K562 (cell line): ENCODE results near the gene DOLPP1. TPM values are rescaled to one million over a fixed set of nuclear protein-coding genes. Genes with fewer than 3 reads are reported as not detected.

Source experiments
- CHCHD3 ChIP-seq: fragments of 250-450 bp; sonication (Bioruptor Pico); IDR thresholded peaks from 2 replicates; pipeline ENCODE4 v2.1.2; 2022; ENCODE audit warnings: mild to moderate bottlenecking
- CHD4 ChIP-seq: fragments of 200-600 bp; sonication (generic); IDR thresholded peaks from 3 replicates; pipeline ENCODE4 v1.6.1; 2012; ENCODE audit warnings: low read depth, mild to moderate bottlenecking, mixed read lengths, low read length, inconsistent platforms; ENCODE audit not compliant: insufficient read depth, insufficient replicate concordance, poor library complexity, severe bottlenecking
- CREB1 ChIP-seq, 2 experiments: sonication (generic) in 1 of 2; formaldehyde crosslinking in 1 of 2; IDR thresholded peaks; 2 replicates each; pipeline versions ENCODE4 v1.6.1 to v1.8.0; 2012 to 2022; ENCODE audit warnings: inconsistent platforms in 1 of 2, mild to moderate bottlenecking in 1 of 2, missing genetic modification reagents in 1 of 2, moderate library complexity in 1 of 2
- CREM ChIP-seq: IDR thresholded peaks from 2 replicates; pipeline ENCODE4 v1.6.1; 2014; ENCODE audit warnings: antibody characterized with exemption, low read depth
- CTBP1 ChIP-seq: fragments of 450-650 bp; IDR thresholded peaks from 2 replicates; pipeline ENCODE4 v1.6.1; 2016; ENCODE audit warnings: borderline replicate concordance
- JUN ChIP-seq, 2 experiments: sonication (generic) in 1 of 2; formaldehyde crosslinking in 1 of 2; IDR thresholded peaks; 2 replicates each; pipeline versions ENCODE4 v1.6.1 to v1.8.0; 2012 to 2022; ENCODE audit warnings: borderline replicate concordance in 2 of 2, mild to moderate bottlenecking in 2 of 2, improper control_type of control experiment in 1 of 2, low read depth in 1 of 2, low read length in 1 of 2, missing genetic modification reagents in 1 of 2
- KAT8 ChIP-seq: fragments of 450-650 bp; IDR thresholded peaks from 2 replicates; pipeline ENCODE4 v1.6.1; 2016; ENCODE audit warnings: low read depth, mild to moderate bottlenecking
- RFX7 ChIP-seq: fragments of 250-450 bp; sonication (Bioruptor Pico); IDR thresholded peaks from 2 replicates; pipeline ENCODE4 v1.5.1; 2021; ENCODE audit warnings: mild to moderate bottlenecking
- SLC30A9 ChIP-seq: fragments of 250-450 bp; sonication (Bioruptor Pico); IDR thresholded peaks from 2 replicates; pipeline ENCODE4 v1.8.0; 2022; ENCODE audit warnings: mild to moderate bottlenecking, moderate library complexity
- TCF7 ChIP-seq: sonication (generic); IDR thresholded peaks from 2 replicates; pipeline ENCODE4 v1.6.1; 2016; ENCODE audit warnings: antibody characterized with exemption, borderline replicate concordance
- ZNF263 ChIP-seq: sonication (generic); formaldehyde crosslinking; IDR thresholded peaks from 2 replicates; pipeline ENCODE4 v1.8.0; 2022; ENCODE audit warnings: mild to moderate bottlenecking, missing genetic modification reagents, borderline replicate concordance
- ZNF644 ChIP-seq: fragments of 200-800 bp; sonication (Bioruptor generic); IDR thresholded peaks from 2 replicates; pipeline ENCODE4 v1.6.1; 2016; ENCODE audit warnings: low read depth, missing genetic modification characterization, missing compliant biosample characterization
- polyA plus RNA-seq, 8 experiments: library from polyadenylated mRNA; depleted of rRNA in 4 of 8; stranded (reverse) in 5 of 8; unstranded in 3 of 8; fragments of >200 nt; fragmentation: Nextera tagmentation in 2 of 8; fragmentation: Illumina TruSeq in 1 of 8; extraction: Ambion mirVana in 2 of 8; extraction: Trizol in 1 of 8; gene quantifications; 2 replicates each; pipeline versions ENCODE4 v1.2.1 to v1.2.3, GENCODE V29; 2011 to 2014; ENCODE audit warnings: inconsistent platforms in 1 of 8, missing spikeins in 1 of 8
- total RNA-seq, 7 experiments: library from RNA; depleted of rRNA in 6 of 7; stranded (reverse); fragments of >200 nt in 6 of 7; fragmentation: Illumina TruSeq in 2 of 7; extraction: Trizol in 2 of 7; gene quantifications; 2 replicates each; pipeline versions ENCODE4 v1.2.1 to v1.2.3, GENCODE V29; 2011 to 2021; ENCODE audit warnings: low replicate concordance in 1 of 7
- TF ChIP-seq, protein P1 (sequence below): fragments of 450-650 bp; formaldehyde crosslinking; IDR thresholded peaks from 2 replicates; pipeline ENCODE4 v1.4.0; 2020; ENCODE audit warnings: mild to moderate bottlenecking, moderate library complexity
- TF ChIP-seq, protein P2 (sequence below), 3 experiments: IDR thresholded peaks in 2 of 3; conservative IDR thresholded peaks in 1 of 3; 2 replicates each; pipeline ENCODE4 v1.5.1; 2011 to 2012; ENCODE audit warnings: low read length in 3 of 3, mild to moderate bottlenecking in 3 of 3, control low read depth in 2 of 3, improper control_type of control experiment in 1 of 3, inconsistent platforms in 1 of 3, low read depth in 1 of 3, mixed read lengths in 1 of 3, moderate library complexity in 1 of 3; ENCODE audit not compliant: insufficient read depth in 2 of 3
- TF ChIP-seq, protein P3 (sequence below): fragments of 250-450 bp; sonication (Bioruptor Pico); IDR thresholded peaks from 2 replicates; pipeline ENCODE4 v1.8.0; 2022; ENCODE audit warnings: moderate library complexity, mild to moderate bottlenecking, inconsistent platforms
- TF ChIP-seq, protein P4 (sequence below): fragments of 250-450 bp; sonication (Bioruptor Pico); IDR thresholded peaks from 2 replicates; pipeline ENCODE4 v1.4.0; 2020; ENCODE audit warnings: mild to moderate bottlenecking
- TF ChIP-seq, protein P5 (sequence below): fragments of 200-800 bp; sonication (Bioruptor generic); IDR thresholded peaks from 2 replicates; pipeline ENCODE4 v1.6.1; 2017; ENCODE audit warnings: missing genetic modification characterization, missing compliant biosample characterization

DOLPP1 gene
- total and polyA plus RNA-seq, 9 of the 15 experiments (the other 6 are each of a cell fraction or from before 2014, with no cell fraction given): 3.0 to 39.8 (median 30.5) TPM

DNA sequence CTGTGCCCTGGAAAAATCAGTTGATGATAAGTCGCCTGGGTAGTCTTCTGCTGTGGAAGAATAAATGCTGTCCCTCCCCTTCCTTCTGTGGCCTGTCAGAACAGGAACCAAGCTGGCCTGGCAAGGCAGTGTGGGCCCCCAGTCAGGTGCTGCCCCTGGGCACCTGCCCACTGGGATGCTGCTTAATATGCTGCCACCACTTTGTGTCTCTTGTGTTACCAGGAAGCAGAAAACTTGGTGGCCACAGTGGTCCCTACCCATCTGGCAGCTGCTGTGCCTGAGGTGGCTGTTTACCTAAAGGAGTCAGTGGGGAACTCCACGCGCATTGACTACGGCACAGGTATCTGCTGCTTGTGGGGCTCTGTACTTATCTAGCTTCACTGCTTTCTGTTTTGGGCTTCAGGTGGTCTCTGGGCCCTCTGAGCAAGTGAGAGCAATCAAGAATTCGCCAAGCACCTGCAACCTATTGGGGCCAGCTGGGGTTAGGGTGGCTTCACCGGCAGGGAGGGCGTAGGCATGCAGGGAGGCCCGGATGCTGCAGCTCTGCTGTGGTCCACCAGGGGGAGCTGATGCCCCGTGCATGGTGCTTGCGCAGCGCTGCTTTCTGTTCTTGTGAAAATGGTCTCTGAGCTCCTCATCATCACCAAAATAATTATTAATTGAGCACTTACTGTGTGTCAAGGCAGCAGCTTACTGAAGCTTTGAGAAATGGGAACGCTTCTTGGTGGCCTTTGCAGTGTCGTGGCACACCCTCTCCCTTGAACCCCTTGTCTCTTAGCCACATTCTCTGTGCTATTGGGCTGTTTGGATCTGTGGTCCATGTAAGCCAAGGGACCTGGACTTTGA is 50.6 kb downstream of the DOLPP1 start (continued):
- TF ChIP-seq, protein P1, sequence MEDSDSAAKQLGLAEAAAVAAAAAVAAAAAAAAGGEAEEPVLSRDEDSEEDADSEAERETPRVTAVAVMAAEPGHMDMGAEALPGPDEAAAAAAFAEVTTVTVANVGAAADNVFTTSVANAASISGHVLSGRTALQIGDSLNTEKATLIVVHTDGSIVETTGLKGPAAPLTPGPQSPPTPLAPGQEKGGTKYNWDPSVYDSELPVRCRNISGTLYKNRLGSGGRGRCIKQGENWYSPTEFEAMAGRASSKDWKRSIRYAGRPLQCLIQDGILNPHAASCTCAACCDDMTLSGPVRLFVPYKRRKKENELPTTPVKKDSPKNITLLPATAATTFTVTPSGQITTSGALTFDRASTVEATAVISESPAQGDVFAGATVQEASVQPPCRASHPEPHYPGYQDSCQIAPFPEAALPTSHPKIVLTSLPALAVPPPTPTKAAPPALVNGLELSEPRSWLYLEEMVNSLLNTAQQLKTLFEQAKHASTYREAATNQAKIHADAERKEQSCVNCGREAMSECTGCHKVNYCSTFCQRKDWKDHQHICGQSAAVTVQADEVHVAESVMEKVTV (CRISPR knock-in tag): peak; percentile 79
- peak; percentile 52; the same call in 1 of the 2 replicates for TF ChIP-seq CREM
- no peak for TF ChIP-seq CTBP1
- TF ChIP-seq, protein P2, sequence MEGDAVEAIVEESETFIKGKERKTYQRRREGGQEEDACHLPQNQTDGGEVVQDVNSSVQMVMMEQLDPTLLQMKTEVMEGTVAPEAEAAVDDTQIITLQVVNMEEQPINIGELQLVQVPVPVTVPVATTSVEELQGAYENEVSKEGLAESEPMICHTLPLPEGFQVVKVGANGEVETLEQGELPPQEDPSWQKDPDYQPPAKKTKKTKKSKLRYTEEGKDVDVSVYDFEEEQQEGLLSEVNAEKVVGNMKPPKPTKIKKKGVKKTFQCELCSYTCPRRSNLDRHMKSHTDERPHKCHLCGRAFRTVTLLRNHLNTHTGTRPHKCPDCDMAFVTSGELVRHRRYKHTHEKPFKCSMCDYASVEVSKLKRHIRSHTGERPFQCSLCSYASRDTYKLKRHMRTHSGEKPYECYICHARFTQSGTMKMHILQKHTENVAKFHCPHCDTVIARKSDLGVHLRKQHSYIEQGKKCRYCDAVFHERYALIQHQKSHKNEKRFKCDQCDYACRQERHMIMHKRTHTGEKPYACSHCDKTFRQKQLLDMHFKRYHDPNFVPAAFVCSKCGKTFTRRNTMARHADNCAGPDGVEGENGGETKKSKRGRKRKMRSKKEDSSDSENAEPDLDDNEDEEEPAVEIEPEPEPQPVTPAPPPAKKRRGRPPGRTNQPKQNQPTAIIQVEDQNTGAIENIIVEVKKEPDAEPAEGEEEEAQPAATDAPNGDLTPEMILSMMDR (IDR thresholded peaks at IDR 0.05 in 2 of 3, conservative IDR thresholded peaks at IDR 0.05 in 1 of 3; ENCODE audit: insufficient read depth in 2 of 3, low read depth in 1 of 3, low read length in 3 of 3): peak; percentile 93 to 98 (median 95)
- no peak for TF ChIP-seq SLC30A9
- no peak for TF ChIP-seq CREB1 (IDR thresholded peaks at IDR 0.05)
- peak; percentile 43; the same call in 1 of the 2 replicates for TF ChIP-seq CREB1 (CRISPR knock-in tag; IDR thresholded peaks at IDR 0.05)
- TF ChIP-seq, protein P3, sequence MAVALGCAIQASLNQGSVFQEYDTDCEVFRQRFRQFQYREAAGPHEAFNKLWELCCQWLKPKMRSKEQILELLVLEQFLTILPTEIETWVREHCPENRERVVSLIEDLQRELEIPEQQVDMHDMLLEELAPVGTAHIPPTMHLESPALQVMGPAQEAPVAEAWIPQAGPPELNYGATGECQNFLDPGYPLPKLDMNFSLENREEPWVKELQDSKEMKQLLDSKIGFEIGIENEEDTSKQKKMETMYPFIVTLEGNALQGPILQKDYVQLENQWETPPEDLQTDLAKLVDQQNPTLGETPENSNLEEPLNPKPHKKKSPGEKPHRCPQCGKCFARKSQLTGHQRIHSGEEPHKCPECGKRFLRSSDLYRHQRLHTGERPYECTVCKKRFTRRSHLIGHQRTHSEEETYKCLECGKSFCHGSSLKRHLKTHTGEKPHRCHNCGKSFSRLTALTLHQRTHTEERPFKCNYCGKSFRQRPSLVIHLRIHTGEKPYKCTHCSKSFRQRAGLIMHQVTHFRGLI (CRISPR knock-in tag): no peak
- no peak for TF ChIP-seq ZNF263 (CRISPR knock-in tag)
- no peak for TF ChIP-seq CHCHD3
- TF ChIP-seq TCF7: no peak
- no peak for TF ChIP-seq RFX7 (CRISPR knock-in tag)
- no peak for TF ChIP-seq CHD4
- TF ChIP-seq, protein P4, sequence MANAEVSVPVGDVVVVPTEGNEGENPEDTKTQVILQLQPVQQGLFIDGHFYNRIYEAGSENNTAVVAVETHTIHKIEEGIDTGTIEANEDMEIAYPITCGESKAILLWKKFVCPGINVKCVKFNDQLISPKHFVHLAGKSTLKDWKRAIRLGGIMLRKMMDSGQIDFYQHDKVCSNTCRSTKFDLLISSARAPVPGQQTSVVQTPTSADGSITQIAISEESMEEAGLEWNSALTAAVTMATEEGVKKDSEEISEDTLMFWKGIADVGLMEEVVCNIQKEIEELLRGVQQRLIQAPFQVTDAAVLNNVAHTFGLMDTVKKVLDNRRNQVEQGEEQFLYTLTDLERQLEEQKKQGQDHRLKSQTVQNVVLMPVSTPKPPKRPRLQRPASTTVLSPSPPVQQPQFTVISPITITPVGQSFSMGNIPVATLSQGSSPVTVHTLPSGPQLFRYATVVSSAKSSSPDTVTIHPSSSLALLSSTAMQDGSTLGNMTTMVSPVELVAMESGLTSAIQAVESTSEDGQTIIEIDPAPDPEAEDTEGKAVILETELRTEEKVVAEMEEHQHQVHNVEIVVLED (CRISPR knock-in tag): no peak
- TF ChIP-seq, protein P5, sequence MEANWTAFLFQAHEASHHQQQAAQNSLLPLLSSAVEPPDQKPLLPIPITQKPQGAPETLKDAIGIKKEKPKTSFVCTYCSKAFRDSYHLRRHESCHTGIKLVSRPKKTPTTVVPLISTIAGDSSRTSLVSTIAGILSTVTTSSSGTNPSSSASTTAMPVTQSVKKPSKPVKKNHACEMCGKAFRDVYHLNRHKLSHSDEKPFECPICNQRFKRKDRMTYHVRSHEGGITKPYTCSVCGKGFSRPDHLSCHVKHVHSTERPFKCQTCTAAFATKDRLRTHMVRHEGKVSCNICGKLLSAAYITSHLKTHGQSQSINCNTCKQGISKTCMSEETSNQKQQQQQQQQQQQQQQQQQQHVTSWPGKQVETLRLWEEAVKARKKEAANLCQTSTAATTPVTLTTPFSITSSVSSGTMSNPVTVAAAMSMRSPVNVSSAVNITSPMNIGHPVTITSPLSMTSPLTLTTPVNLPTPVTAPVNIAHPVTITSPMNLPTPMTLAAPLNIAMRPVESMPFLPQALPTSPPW: peak; percentile 37; the same call in 1 of the 2 replicates
- TF ChIP-seq ZNF644 (tag): no peak
- TF ChIP-seq KAT8: no peak
- peak; percentile 36; the same call in 1 of the 2 replicates for TF ChIP-seq JUN (IDR thresholded peaks at IDR 0.05; ENCODE audit: borderline replicate concordance, low read depth, low read length)
- no peak for TF ChIP-seq JUN (CRISPR knock-in tag; IDR thresholded peaks at IDR 0.05; ENCODE audit: borderline replicate concordance)
